ENCODE results near the gene KIF12. TPM values are rescaled to one million over a fixed set of nuclear protein-coding genes. Genes with fewer than 3 reads are reported as not detected.

Gene KIF12
- total and polyA plus RNA-seq, 4 donors, result 0.59 to 9.0 (median 4.9) TPM

- no peak overlapping the region for H3K4me3 ChIP-seq (ENCODE audit: low read depth, low read length)
- WGBS (ENCODE audit: insufficient coverage), result 37% methylated on average over 3 of the region's 14 CpGs
- H3K27ac ChIP-seq (ENCODE audit: low read depth, low read length), result no peak overlapping the region
- no peaks in the 10 kb centered on the region for H3K9me3 ChIP-seq (ENCODE audit: control insufficient read depth, insufficient read depth, low read length)
- H3K27me3 ChIP-seq (ENCODE audit: control insufficient read depth, insufficient read depth, low read length), result peaks cover 17% of the 10 kb centered on the region
- no peak for DNase-seq (ENCODE audit: low read depth in 4 of 6, low spot score in 6 of 6)
- H3K4me1 ChIP-seq (ENCODE audit: control insufficient read depth, insufficient read depth, low read length), result peaks cover 23% of the 10 kb centered on the region
- H3K36me3 ChIP-seq (ENCODE audit: control insufficient read depth, insufficient read depth, low read length), result peaks cover 10% of the 10 kb centered on the region
These were observed 2.1 kb downstream of the KIF12 start for GRCh38 chr9:114096866-114097612.

- Histone ChIP-seq H3K4me1 (ENCODE audit: control insufficient read depth, insufficient read depth, low read length) (peaks cover 23% of the 10 kb centered on the region), H3K27ac (ENCODE audit: low read depth, low read length) (no peak overlapping the region), H3K36me3 (ENCODE audit: control insufficient read depth, insufficient read depth, low read length) (peaks cover 10% of the 10 kb centered on the region), H3K9me3 (ENCODE audit: control insufficient read depth, insufficient read depth, low read length) (no peaks in the 10 kb centered on the region), H3K4me3 (ENCODE audit: low read depth, low read length) (no peak overlapping the region), H3K27me3 (ENCODE audit: control insufficient read depth, insufficient read depth, low read length) (peaks cover 17% of the 10 kb centered on the region)
- DNase-seq (ENCODE audit: low read depth in 4 of 6, low spot score in 6 of 6), result no peak
- 72% methylated on average over 9 of the region's 9 CpGs for WGBS (ENCODE audit: insufficient coverage)
These were observed 3.0 kb downstream of the KIF12 start for GRCh38 chr9:114096041-114096511.

- Histone ChIP-seq H3K36me3 (ENCODE audit: control insufficient read depth, insufficient read depth, low read length) (peaks cover 10% of the 10 kb centered on the region), H3K27ac (ENCODE audit: low read depth, low read length) (no peak overlapping the region), H3K4me1 (ENCODE audit: control insufficient read depth, insufficient read depth, low read length) (peaks cover 23% of the 10 kb centered on the region), H3K4me3 (ENCODE audit: low read depth, low read length) (no peak overlapping the region), H3K27me3 (ENCODE audit: control insufficient read depth, insufficient read depth, low read length) (peaks cover 17% of the 10 kb centered on the region), H3K9me3 (ENCODE audit: control insufficient read depth, insufficient read depth, low read length) (no peaks in the 10 kb centered on the region)
- WGBS (ENCODE audit: insufficient coverage), result 90% methylated on average over 11 of the region's 12 CpGs
- no peak for DNase-seq (ENCODE audit: low read depth in 4 of 6, low spot score in 6 of 6)
These were observed 4.1 kb downstream of the KIF12 start for GRCh38 chr9:114094971-114095370.

- H3K4me3 ChIP-seq (ENCODE audit: low read depth, low read length), result no peak overlapping the region
- H3K4me1 ChIP-seq (ENCODE audit: control insufficient read depth, insufficient read depth, low read length), result peaks cover 18% of the 10 kb centered on the region
- H3K27me3 ChIP-seq (ENCODE audit: control insufficient read depth, insufficient read depth, low read length), result peaks cover 13% of the 10 kb centered on the region
- no peak overlapping the region for H3K27ac ChIP-seq (ENCODE audit: low read depth, low read length)
- WGBS (ENCODE audit: insufficient coverage), result 91% methylated on average over 8 of the region's 9 CpGs
- no peak for DNase-seq (ENCODE audit: low read depth in 4 of 6, low spot score in 6 of 6)
- no peaks in the 10 kb centered on the region for H3K9me3 ChIP-seq (ENCODE audit: control insufficient read depth, insufficient read depth, low read length)
- H3K36me3 ChIP-seq (ENCODE audit: control insufficient read depth, insufficient read depth, low read length), result peaks cover 10% of the 10 kb centered on the region
These were observed 5.2 kb downstream of the KIF12 start for GRCh38 chr9:114093761-114094505.

- 70% methylated on average over 3 of the region's 4 CpGs for WGBS (ENCODE audit: insufficient coverage)
- Histone ChIP-seq H3K4me1 (ENCODE audit: control insufficient read depth, insufficient read depth, low read length) (peaks cover 11% of the 10 kb centered on the region), H3K27ac (ENCODE audit: low read depth, low read length) (no peak overlapping the region), H3K36me3 (ENCODE audit: control insufficient read depth, insufficient read depth, low read length) (peaks cover 10% of the 10 kb centered on the region), H3K27me3 (ENCODE audit: control insufficient read depth, insufficient read depth, low read length) (peaks cover 10% of the 10 kb centered on the region), H3K4me3 (ENCODE audit: low read depth, low read length) (no peak overlapping the region), H3K9me3 (ENCODE audit: control insufficient read depth, insufficient read depth, low read length) (no peaks in the 10 kb centered on the region)
- DNase-seq (ENCODE audit: low read depth in 4 of 6, low spot score in 6 of 6), result no peak
These were observed 6.0 kb downstream of the KIF12 start for GRCh38 chr9:114093031-114093471.

- 100% methylated on average over 1 of the region's 4 CpGs for WGBS (ENCODE audit: insufficient coverage)
- no peak overlapping the region for H3K27ac ChIP-seq (ENCODE audit: low read depth, low read length)
- no peak for DNase-seq (ENCODE audit: low read depth in 4 of 6, low spot score in 6 of 6)
- H3K4me1 ChIP-seq (ENCODE audit: control insufficient read depth, insufficient read depth, low read length), result peaks cover 4% of the 10 kb centered on the region
- peaks cover 5% of the 10 kb centered on the region for H3K27me3 ChIP-seq (ENCODE audit: control insufficient read depth, insufficient read depth, low read length)
- no peaks in the 10 kb centered on the region for H3K9me3 ChIP-seq (ENCODE audit: control insufficient read depth, insufficient read depth, low read length)
- no peak overlapping the region for H3K4me3 ChIP-seq (ENCODE audit: low read depth, low read length)
- peaks cover 10% of the 10 kb centered on the region for H3K36me3 ChIP-seq (ENCODE audit: control insufficient read depth, insufficient read depth, low read length)
These were observed 6.8 kb downstream of the KIF12 start for GRCh38 chr9:114092336-114092735.

- Histone ChIP-seq H3K4me1 (ENCODE audit: control insufficient read depth, insufficient read depth, low read length) (no peaks in the 10 kb centered on the region), H3K9me3 (ENCODE audit: control insufficient read depth, insufficient read depth, low read length) (no peaks in the 10 kb centered on the region), H3K27ac (ENCODE audit: low read depth, low read length) (no peak overlapping the region), H3K27me3 (ENCODE audit: control insufficient read depth, insufficient read depth, low read length) (peaks cover 4% of the 10 kb centered on the region), H3K36me3 (ENCODE audit: control insufficient read depth, insufficient read depth, low read length) (peaks cover 10% of the 10 kb centered on the region), H3K4me3 (ENCODE audit: low read depth, low read length) (no peak overlapping the region)
- WGBS (ENCODE audit: insufficient coverage), result 82% methylated on average over 8 of the region's 8 CpGs
- DNase-seq (ENCODE audit: low read depth in 4 of 6, low spot score in 6 of 6), result no peak
These were observed 7.4 kb downstream of the KIF12 start for GRCh38 chr9:114091711-114092110.

GRCh38 chr9:114090798-114091197 lies 8.3 kb downstream of the KIF12 start:
- WGBS (ENCODE audit: insufficient coverage), result 95% methylated on average over 2 of the region's 4 CpGs

GRCh38 chr9:114089206-114089840 lies 9.8 kb downstream of the KIF12 start:
- no peak for DNase-seq (ENCODE audit: low read depth in 4 of 6, low spot score in 6 of 6)
- H3K4me1 ChIP-seq (ENCODE audit: control insufficient read depth, insufficient read depth, low read length), result no peaks in the 10 kb centered on the region
- no peak overlapping the region for H3K4me3 ChIP-seq (ENCODE audit: low read depth, low read length)
- H3K9me3 ChIP-seq (ENCODE audit: control insufficient read depth, insufficient read depth, low read length), result no peaks in the 10 kb centered on the region
- H3K27ac ChIP-seq (ENCODE audit: low read depth, low read length), result no peak overlapping the region
- 95% methylated on average over 4 of the region's 4 CpGs for WGBS (ENCODE audit: insufficient coverage)
- H3K36me3 ChIP-seq (ENCODE audit: control insufficient read depth, insufficient read depth, low read length), result peaks cover 5% of the 10 kb centered on the region
- H3K27me3 ChIP-seq (ENCODE audit: control insufficient read depth, insufficient read depth, low read length), result no peaks in the 10 kb centered on the region

More at GRCh38 chr9:114090798-114091197, 8.3 kb downstream of the KIF12 start:
- DNase-seq (ENCODE audit: low read depth in 4 of 6, low spot score in 6 of 6), result no peak
- Histone ChIP-seq H3K27ac (ENCODE audit: low read depth, low read length) (no peak overlapping the region), H3K36me3 (ENCODE audit: control insufficient read depth, insufficient read depth, low read length) (peaks cover 10% of the 10 kb centered on the region), H3K4me1 (ENCODE audit: control insufficient read depth, insufficient read depth, low read length) (no peaks in the 10 kb centered on the region), H3K27me3 (ENCODE audit: control insufficient read depth, insufficient read depth, low read length) (no peaks in the 10 kb centered on the region), H3K4me3 (ENCODE audit: low read depth, low read length) (no peak overlapping the region), H3K9me3 (ENCODE audit: control insufficient read depth, insufficient read depth, low read length) (no peaks in the 10 kb centered on the region)
